Measurements from ENCODE around the gene LANCL1.

Gene LANCL1

GRCh38 chr2:210522399-210522798 is 45.8 kb upstream of the LANCL1 start:
- Histone ChIP-seq H3K4me3 (ENCODE audit: low read length) (no peak overlapping the region), H3K36me3 (replicated peaks; ENCODE audit: low read depth, low read length) (no peaks in the 10 kb centered on the region), H3K27ac (ENCODE audit: low read length) (no peak overlapping the region), H3K9me3 (ENCODE audit: insufficient read depth, low read length) (no peaks in the 10 kb centered on the region), H3K4me2 (ENCODE audit: low read length) (no peak overlapping the region), H3K27me3 (ENCODE audit: low read depth, low read length) (no peaks in the 10 kb centered on the region), H3K9ac (ENCODE audit: low read length) (no peak overlapping the region), H2AFZ (ENCODE audit: low read depth, low read length) (no peak overlapping the region), H4K20me1 (ENCODE audit: insufficient read depth, low read length) (no peaks in the 10 kb centered on the region), H3K4me1 (ENCODE audit: low read length) (no peaks in the 10 kb centered on the region), H3K79me2 (ENCODE audit: low read length) (no peaks in the 10 kb centered on the region)
- TF ChIP-seq CTCF (IDR thresholded peaks at IDR 0.05; ENCODE audit: low read depth, low read length), result no peak
- no peak for TF ChIP-seq EZH2phosphoT487 (IDR thresholded peaks at IDR 0.05; ENCODE audit: low read depth)

- no peaks in the 10 kb centered on the region for H3K36me3 ChIP-seq (replicated peaks; ENCODE audit: low read depth, low read length)
- no peaks in the 10 kb centered on the region for H3K27me3 ChIP-seq (ENCODE audit: low read depth, low read length)
- TF ChIP-seq CTCF (IDR thresholded peaks at IDR 0.05; ENCODE audit: low read depth, low read length), result no peak
- TF ChIP-seq EZH2phosphoT487 (IDR thresholded peaks at IDR 0.05; ENCODE audit: low read depth), result no peak
- H4K20me1 ChIP-seq (ENCODE audit: insufficient read depth, low read length), result no peaks in the 10 kb centered on the region
- no peak overlapping the region for H3K4me2 ChIP-seq (ENCODE audit: low read length)
- no peaks in the 10 kb centered on the region for H3K4me1 ChIP-seq (ENCODE audit: low read length)
- H3K4me3 ChIP-seq (ENCODE audit: low read length), result no peak overlapping the region
- no peak overlapping the region for H3K9ac ChIP-seq (ENCODE audit: low read length)
- H3K79me2 ChIP-seq (ENCODE audit: low read length), result no peaks in the 10 kb centered on the region
- H2AFZ ChIP-seq (ENCODE audit: low read depth, low read length), result no peak overlapping the region
- H3K9me3 ChIP-seq (ENCODE audit: insufficient read depth, low read length), result no peaks in the 10 kb centered on the region
- H3K27ac ChIP-seq (ENCODE audit: low read length), result no peak overlapping the region
These were observed 43.0 kb upstream of the LANCL1 start for GRCh38 chr2:210519594-210519993.

GRCh38 chr2:210517264-210517663 is 40.7 kb upstream of the LANCL1 start:
- Histone ChIP-seq H3K36me3 (replicated peaks; ENCODE audit: low read depth, low read length) (no peaks in the 10 kb centered on the region), H3K4me1 (ENCODE audit: low read length) (no peaks in the 10 kb centered on the region), H3K9me3 (ENCODE audit: insufficient read depth, low read length) (no peaks in the 10 kb centered on the region), H3K79me2 (ENCODE audit: low read length) (no peaks in the 10 kb centered on the region), H2AFZ (ENCODE audit: low read depth, low read length) (no peak overlapping the region), H4K20me1 (ENCODE audit: insufficient read depth, low read length) (no peaks in the 10 kb centered on the region), H3K27me3 (ENCODE audit: low read depth, low read length) (no peaks in the 10 kb centered on the region), H3K27ac (ENCODE audit: low read length) (no peak overlapping the region), H3K4me2 (ENCODE audit: low read length) (no peak overlapping the region), H3K4me3 (ENCODE audit: low read length) (no peak overlapping the region), H3K9ac (ENCODE audit: low read length) (no peak overlapping the region)
- TF ChIP-seq EZH2phosphoT487 (IDR thresholded peaks at IDR 0.05; ENCODE audit: low read depth) (no peak), CTCF (IDR thresholded peaks at IDR 0.05; ENCODE audit: low read depth, low read length) (no peak)

- no peak overlapping the region for H3K4me2 ChIP-seq (ENCODE audit: low read length)
- TF ChIP-seq EZH2phosphoT487 (IDR thresholded peaks at IDR 0.05; ENCODE audit: low read depth) (no peak), CTCF (IDR thresholded peaks at IDR 0.05; ENCODE audit: low read depth, low read length) (no peak)
- H3K4me3 ChIP-seq (ENCODE audit: low read length), result no peak overlapping the region
- H3K9me3 ChIP-seq (ENCODE audit: insufficient read depth, low read length), result no peaks in the 10 kb centered on the region
- H3K79me2 ChIP-seq (ENCODE audit: low read length), result no peaks in the 10 kb centered on the region
- H2AFZ ChIP-seq (ENCODE audit: low read depth, low read length), result no peak overlapping the region
- no peaks in the 10 kb centered on the region for H3K36me3 ChIP-seq (replicated peaks; ENCODE audit: low read depth, low read length)
- no peak overlapping the region for H3K27ac ChIP-seq (ENCODE audit: low read length)
- no peak overlapping the region for H3K9ac ChIP-seq (ENCODE audit: low read length)
- no peaks in the 10 kb centered on the region for H3K27me3 ChIP-seq (ENCODE audit: low read depth, low read length)
- H4K20me1 ChIP-seq (ENCODE audit: insufficient read depth, low read length), result no peaks in the 10 kb centered on the region
- no peaks in the 10 kb centered on the region for H3K4me1 ChIP-seq (ENCODE audit: low read length)
These were observed 39.4 kb upstream of the LANCL1 start for GRCh38 chr2:210515911-210516310.
